ENCODE data around the gene RBM33.

Gene RBM33

DNA sequence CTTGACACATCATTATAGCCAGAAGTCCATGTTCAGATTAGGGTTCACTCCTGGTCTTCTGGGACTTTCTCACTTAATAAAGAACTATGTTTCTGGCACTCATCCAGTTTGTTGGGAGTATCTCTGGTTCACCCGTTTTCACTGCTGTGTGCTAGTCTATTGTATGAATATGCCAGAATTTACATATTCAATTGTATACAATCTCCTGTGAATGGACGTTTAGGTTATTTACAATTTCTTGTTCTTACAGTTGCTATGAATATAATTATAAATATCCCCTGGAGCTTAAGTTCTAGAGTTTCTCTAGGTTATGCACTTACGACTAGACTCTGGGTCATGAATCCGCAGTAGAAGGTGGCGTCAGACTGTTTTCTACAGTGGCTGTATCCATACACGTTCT is 20.0 kb upstream of the RBM33 start:
- no peak for DNase-seq

DNA sequence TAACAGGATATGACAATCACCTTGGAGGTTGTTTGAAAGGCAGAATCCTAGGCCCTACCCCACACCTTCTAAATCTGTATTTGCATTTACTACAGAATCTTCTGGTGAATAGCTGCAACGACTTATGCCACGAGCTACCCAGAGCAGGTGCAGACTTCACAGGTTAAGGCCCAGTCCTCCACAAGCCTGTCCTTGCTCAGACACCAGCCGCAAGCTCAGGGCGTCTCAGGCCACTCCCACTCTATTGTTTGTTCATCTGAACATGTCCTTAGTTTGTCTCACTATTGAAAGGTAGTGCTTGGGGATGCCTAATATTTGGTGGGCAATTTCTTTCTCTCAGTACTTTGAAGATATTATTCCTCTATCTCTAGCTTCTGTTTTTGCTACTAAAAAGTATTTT is 18.9 kb upstream of the RBM33 start:
- no peak for DNase-seq

DNA sequence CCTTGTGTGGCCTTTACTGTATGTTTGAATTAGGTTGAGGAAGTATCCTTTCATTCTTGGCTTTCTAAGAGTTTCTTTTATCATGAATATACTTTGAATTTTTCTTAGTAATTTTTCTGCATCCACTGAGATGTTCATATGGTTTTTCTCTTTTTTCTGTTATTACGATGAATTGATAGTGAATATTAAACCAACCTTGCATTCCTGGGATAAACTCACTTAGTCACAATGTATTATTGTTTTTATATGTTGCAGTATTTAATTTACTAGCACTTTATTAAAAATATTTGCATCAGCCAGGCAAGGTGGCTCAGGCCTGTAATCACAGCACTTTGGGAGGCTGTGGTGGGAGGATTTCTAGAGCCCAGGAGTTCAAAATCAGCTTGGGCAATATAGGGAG is 15.3 kb upstream of the RBM33 start:
- no peak for DNase-seq

DNA sequence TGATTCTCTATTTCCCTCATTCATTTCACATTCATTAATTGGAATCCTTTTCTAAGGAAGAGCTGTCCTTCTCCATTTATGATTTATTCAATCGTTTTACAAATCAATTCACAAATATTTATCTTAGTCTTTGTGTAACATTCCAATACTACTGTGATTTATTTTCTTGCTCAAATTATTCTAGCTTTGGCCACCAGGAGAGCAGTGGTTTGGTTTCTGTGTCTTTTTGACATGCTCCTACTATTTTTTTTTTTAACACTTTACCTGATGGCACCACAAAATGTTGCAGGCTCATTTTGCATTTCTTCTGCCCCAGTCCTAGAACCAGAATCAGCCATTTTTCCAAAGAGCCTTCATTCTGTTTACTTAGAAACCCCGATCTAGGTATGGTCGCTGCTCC is 13.3 kb upstream of the RBM33 start:
- DNase-seq: no peak

DNA sequence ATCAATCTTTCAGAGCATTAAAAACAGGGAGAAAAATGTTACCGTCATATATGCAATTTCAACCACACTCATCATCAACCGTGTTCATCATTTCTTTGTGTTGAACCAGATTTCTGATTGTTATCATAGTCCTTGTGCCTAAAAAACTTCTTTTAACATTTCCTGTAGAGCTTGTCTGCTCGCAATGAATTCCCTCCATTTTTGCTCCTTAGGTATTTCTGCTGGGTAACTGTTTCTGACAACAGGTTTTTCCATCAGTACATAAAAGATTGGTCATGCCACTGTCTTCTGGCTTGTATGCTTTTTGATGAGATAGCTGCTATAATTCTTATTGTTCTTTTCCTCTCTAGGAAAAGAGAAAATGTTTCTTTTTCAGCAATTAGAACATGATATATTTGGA is 8.6 kb upstream of the RBM33 start:
- DNase-seq: no peak

DNA sequence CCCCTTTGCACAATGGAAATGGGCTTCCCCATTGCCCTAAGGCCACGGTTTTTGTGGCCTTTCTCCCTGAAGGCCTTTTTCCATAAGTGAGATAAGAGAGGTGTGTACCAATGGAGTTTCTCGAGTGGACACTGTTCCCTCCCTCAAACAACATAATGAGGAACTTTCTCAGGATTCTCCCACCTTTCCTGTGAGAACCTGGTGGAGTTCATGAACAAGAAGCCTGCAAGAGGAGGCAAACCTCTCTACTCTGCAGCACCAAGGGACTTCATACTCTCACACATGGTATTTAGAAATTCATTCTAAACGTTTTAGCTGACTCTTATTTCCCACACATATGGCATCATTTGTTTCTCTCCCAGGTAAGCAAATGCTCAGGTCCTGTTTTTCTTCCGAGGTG is 7.3 kb upstream of the RBM33 start:
- DNase-seq: no peak

DNA sequence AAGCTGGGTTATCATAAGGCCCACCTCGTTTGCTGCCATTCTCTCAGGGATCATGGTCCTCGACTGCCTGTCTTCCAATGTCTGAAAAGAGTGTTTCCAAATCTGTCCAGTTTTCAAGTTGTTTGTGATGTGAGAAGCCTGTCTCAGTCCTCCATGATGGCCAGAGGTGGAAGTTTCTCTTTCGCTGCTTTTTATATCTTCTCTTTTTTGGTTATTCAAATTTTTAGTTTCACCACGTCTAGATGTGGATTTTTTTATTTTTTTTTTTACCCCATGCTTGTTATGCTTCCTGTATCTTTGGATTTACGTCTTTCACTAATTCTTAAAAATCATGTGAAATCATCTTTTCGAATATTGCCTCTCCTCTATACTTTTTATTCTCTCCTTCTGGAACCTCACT is 6.1 kb upstream of the RBM33 start:
- DNase-seq: no peak

DNA sequence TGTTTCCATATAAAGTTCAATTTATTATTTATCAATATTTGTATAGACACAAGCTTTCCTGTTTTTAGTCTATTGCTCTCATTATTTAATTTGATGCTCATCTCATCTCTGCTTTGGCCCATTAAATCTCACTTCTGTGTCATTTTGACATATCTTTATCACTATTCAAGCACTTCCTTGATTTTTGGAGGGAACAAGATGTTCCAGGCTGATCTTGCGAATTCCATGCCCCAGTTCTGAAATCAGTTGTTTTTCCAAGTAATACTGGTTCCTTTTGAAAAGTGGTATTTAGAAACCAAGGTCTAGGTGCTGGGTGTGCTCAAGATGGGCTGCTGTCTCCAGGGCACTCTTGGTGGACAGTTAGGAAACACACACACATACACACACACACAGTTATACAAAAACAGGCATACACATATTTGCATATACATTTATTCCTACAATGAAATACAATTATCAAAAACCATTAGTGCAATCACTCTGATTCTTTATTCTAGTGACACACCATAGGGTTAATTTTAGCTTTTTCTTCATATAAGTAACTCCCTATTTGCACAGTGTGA is 4.4 kb upstream of the RBM33 start:
- DNase-seq: no peak

DNA sequence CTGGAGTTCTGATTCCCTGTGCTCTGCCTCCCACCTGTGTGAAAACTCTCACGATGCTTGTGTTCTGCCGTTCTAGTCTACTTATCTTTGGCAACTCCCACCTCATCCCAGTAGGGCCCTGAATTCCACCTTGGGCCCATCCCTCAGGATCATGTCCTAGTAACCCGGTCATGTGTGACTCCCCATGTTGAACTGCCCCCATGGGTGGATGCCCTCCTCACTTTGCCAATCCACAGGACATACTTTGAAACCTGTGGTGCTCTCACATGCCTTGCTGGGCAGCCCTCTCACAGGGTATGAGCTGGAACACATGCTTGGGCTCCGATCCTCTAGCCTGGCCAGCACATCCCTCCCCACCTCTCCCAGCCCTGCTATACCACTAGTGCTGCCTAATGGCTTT is 3.8 kb upstream of the RBM33 start:
- DNase-seq: no peak

DNA sequence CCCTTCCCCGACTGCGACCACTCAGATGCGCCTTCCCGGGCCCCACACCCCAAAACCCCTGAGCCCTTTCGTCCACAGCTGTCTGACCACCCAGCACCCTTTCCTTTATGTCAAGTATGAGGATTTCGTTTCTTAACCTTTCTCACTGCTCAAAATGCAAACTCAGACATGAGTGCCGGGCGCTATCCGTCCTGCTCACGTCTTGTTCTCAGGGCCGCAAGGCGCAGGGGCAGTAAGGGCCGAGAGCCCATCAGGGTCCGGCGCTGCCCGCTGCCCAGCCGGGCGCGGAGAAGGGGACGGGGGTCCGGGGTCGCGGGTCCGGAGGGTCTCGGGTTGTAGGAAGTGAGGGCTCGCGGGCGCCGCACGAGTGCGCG is 670 bp upstream of the RBM33 start:
- DNase-seq: no peak

DNA sequence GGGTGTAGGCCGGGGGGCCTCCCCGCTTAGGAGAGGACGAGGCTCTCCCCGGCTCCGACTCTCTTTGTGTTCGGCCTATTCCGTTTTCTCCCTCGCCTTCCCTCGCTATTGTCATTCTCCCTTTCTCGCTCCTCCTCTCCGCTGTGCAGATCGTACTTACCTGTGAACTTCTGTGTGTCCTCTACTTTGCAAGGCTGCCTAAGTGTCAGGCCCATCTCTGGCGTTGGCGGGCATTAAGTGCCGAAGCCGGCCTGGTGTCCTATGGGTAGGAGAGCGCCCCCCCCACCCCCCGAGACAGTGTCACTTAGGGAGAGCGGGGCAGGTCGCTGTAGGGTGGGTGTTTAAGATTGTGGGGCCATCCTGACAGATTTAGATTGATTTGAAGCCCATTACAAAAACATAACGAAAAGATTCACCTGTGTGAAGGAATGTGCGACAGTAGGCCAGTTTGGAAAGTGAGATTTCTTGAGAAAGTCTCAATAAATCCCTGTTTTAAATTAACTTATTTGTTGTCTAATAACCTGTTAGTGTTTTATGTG is 579 bp downstream of the RBM33 start:
- DNase-seq: no peak

DNA sequence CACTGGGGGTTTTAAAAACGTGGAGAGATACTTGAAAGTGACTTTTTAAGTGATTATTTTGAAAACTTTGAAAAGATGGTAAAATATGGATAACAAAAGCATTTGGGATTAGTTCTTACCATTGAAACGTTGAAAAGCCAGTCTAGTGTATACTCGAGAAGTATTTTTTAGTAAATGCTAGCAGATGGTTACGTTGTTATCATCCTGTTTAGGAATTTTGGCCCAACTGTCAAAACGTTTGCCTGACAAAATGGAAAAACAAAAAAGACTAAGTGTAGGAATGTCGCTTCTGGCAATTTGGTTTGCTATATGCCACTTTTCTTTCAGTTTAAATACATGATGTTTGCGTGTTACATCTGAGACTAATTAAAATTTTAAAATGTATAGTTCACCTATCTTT is 1.2 kb downstream of the RBM33 start:
- no peak for DNase-seq

DNA sequence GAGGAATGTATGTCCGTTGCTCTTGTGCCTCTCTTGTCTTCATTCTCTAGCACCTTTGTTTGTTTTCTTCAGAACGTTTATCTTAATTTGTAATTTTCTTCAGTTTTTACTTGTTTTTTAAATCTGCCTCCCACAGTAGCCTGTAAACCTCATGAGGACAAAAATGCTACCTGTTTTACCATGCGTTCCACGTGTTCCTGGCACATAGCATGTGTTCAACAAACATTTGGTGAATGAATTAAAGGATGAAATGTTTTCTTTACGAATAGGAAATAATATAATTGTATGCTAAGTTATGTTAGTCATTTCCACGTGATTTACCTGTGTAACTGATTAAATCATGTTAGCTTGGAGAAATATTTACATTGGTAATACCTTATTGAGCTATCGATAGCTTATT is 2.2 kb downstream of the RBM33 start:
- no peak for DNase-seq

DNA sequence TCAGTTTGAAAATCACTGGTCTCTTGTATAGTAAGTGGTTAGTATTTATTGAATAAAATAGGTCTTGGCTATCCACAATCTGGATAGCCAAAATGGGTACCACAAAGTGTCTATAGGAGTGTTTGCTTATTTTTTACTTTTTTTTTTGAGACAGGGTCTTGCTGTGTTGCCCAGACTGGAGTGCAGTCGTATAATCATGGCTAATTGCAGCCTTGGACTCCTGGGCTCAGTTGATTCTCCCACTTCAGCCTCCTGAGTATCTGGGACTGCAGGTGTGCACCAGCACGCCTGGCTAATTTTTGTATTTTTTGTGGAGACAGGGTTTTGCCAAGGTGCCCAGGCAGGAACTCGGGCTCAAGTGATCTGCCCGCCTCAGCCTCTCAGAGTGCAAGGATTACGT is 2.8 kb downstream of the RBM33 start:
- no peak for DNase-seq

DNA sequence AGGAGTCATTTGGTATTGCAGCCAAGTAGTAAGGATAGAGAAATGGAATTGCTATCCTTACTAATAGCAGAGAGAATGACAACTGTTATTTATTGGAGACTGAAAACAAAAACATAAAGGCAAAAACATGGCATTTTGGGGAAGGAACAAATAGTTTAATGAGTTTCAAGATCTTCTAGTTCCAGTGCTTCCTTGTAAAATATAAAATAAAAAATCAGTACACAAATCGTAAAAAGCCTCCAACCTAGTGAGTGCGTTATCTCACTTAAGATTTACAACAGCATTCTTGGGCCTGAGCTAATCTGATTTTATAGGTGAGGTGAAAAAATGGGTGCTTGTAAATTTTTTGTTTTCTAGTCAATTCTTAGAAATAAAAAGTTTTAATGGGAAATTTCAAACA is 3.3 kb downstream of the RBM33 start:
- DNase-seq: no peak

DNA sequence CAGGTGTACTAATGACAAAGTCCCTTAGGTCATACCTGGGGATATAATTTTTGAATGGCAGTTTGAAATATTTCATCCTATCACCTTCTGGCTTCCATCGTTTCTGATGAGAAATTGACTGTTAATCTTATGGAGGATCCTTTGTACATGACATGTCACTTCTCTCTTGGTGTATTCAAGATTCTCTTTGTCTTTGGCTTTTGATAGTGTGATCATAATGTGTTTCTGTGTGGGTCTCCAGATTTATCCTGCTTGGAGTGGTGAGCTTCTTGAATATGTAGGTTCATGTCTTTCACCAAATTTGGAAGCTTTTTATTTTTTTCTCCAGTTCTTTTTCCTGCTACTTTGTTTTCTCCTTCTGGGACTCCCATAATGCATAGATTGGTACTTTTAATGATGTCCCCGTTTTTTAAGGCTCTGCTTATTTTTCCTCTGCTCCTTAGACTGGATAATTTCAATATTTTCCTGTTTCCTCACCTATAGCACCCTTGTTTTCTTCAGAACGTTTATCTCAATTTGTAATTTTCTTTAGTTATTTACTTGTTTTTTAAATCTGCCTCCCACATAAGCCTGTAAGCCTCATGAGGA is 4.4 kb downstream of the RBM33 start:
- no peak for DNase-seq

DNA sequence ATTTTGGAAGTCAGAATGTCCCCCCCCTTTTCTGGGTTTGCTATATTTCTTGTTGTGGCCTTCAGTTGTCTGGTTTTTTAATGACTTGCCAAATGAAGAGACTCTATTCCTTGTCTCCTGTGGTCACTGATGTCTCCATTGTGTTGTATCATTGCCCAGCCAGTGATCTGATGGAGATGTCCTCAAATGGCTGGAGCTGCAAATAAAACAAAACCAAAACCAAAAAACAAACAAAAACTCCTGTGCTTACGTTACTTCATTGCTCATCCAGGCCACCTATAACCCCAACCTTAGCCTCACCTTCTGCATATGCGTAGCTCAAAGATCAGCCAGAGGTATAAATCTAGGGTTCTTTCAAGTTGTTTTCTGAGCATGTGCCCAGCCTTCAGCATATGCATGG is 5.1 kb downstream of the RBM33 start:
- DNase-seq: no peak

DNA sequence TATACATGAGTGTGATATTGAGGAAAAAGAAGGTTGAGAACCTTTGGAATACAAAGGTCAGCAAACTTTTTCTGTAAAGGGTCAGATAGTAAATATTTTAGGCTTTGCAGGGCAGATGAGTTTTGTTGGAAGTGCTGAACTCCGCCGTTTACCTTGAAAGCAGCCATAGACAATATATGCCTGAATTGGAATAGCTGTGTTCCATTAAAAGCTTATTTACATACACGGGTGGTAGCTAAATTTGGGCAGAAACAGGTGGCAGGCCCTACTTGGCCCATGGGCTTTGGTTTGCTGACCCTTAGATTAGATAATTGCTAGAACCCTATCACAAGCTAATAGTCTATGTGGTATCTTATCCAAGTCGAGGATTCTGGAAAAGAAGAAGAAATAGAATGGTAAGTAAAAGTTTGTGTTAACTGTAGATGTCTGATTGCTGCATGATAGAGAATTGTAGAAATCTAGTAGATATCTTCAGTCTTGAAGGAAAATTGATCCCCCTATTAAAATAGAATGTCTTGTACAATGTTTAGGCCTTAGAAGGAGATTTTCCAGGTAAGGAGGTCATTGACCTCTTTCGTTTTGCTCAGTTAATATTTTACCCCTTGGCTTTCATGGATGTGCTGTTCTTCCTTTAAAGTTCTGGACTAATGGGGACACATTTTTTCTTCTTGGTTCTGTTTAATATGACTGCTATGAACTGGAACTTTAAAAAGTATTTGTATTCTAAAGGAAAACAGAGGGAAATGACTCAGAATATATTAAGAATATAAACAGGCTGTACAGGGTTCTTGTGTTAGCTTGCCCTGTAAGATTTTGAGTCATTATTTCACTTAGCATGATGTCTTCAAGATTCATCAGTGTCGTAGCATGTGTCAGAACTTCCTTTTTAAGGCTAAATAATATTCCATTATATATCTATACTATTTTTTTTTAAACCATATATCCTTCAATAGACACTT is 8.0 kb downstream of the RBM33 start:
- no peak for DNase-seq

DNA sequence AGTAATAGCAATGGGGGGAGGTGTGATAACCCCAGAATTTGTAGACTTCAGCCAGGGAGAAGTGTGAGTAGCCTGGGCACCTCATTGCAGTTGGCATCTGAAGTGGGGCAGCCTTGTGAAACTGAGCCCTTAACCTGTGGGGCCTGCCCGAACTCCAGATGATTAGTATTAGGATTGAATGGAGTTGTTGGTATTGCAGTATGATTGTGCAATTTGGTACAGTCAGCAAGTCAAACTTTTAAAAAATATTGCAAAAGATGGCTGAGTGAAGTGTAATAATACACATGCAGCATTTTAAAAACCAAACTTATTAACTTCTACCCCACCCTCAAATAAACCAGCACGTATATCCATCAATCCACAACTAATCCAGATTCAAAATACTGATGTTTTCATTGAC is 9.3 kb downstream of the RBM33 start:
- DNase-seq: no peak

DNA sequence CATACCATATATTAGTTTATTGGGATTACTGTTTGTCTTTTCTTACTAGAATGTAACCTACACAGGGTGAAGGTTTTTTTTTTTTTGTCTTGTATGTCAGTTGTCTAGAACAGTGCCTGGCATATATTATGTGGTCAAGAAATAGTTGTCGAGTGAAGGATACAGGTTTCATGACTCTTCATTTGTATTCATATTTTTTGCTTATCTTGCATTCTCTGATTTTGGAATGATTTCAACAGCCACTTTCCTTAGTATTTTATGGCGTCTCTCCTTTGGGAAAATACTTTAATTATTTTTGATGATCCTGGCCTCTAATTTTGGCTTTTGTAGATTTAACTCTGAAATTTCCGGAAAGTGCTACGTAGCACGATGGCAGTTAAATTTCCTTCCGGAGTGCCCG is 12.4 kb downstream of the RBM33 start:
- no peak for DNase-seq

DNA sequence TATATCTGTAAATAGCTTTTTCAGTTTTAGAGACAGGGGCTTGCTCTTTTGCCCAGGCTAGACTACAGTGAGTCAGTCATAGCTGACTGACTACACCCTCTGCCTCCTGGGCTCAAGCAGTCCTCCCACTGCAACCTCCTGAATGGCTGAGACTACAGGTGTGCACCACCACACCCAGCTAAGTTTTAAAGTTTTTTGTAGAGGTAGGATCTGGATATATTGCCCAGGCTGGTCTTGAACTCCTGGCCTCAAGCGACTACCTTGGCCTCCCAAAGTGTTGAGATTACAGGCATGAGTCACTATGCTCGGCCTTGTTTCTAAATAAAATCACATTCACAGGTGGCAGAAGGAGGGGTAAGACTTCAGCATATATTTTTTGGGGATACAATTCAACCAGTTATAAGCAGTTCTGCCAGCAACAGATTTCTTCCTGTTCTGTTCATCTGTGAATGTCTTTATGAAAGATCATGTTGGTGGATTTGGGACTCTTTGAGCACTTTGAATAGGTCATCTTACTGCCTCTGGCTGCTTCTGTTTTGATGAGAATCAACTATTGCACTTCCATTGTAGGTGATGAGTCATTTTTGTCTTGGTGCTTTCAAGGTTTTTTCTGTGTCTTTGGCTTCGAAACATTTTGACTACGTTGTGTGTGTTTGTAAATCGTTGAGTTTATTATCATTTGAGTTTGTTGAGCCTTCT is 15.7 kb downstream of the RBM33 start:
- DNase-seq: no peak

DNA sequence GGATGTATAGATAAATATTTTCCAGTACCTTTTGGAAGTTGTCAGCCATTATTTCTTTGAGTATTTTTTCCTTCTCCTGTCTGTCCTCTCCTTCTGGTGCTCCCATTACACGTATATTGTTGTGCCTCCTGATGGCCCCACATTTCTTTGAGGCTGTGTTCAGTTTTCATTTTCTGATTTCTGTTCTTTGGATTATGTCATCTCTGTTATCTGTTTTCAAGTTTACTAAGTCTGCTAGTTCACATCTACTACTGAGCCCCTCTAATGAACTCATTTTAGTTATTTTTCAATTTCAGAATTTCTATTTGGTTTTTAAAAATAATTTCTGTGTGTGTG is 16.3 kb downstream of the RBM33 start:
- no peak for DNase-seq

DNA sequence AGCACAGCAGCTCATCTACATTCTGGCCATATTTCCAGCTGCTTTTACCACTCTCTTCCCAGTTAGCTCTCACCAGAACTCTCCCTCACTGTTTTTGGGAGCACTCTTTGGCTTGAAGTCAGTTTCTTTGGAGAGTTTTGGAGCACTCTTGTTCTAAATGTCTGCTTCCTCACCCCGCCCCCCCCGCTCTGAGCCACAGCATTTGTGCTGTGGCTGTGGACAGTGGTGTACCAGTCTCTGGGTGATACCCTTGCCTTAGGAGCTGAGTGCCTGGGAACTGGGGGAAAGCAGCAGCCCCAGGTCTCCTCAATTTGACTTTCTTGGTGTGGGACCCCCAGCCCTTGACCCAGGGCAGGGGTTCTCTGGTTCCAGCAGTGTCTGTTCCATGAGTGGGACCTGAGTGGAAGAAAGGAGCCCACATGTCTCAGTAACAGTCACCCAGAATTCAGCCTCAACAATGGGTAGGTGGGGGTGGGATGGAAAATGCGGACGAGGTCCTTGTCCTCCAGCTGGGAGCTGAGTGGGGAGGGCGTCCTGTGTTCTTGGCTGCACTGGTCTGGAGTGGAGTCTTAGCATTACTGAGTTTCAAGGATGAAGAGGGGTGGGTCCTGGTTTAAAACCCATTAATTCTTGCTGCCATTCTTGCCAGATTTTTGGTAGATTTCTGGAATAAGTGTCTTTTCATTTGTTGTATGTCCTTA is 18.0 kb downstream of the RBM33 start:
- no peak for DNase-seq
